Measurements from ENCODE around the gene ZBTB42.

ZBTB42 gene

DNA sequence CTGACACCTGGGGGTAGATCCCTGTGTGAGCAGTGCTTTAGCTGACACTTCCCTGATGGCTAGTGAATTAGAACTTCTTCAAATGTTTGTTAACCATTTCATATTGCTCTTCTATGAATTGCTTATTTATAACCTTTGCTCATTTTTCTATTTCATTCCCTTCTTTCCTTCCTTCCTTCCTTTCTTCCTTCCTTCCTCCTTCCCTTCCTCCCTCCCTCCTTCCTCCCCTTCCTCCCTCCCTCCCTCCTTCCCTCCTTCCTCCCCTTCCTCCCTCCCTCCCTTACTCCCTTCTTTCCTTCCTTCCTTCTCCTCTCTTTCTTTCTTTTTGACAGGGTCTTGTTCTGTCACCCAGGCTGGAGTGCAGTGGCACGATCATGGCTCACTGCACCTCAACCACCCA lies 40.8 kb downstream of the ZBTB42 start:
- Histone ChIP-seq H3K4me3 (no peak overlapping the region), H3K9me3 (ENCODE audit: low read depth, low read length) (no peaks in the 10 kb centered on the region), H3K9ac (ENCODE audit: insufficient read length) (no peak overlapping the region), H3K27ac (no peak overlapping the region), H3K36me3 (ENCODE audit: insufficient read depth, low read length) (no peaks in the 10 kb centered on the region)
- TF ChIP-seq EZH2 (IDR thresholded peaks at IDR 0.05) (no peak), POLR2AphosphoS5 (IDR thresholded peaks at IDR 0.05; ENCODE audit: borderline replicate concordance, low read depth, low read length) (no peak), FOXP2 (optimal IDR thresholded peaks at IDR 0.05; ENCODE audit: control extremely low read depth, extremely low read length, insufficient read depth) (no peak)
- DNase-seq (ENCODE audit: low read depth, low spot score), result no peak

- no peaks in the 10 kb centered on the region for H3K36me3 ChIP-seq (ENCODE audit: insufficient read depth, low read length)
- no peak for DNase-seq (ENCODE audit: low read depth, low spot score)
- no peak overlapping the region for H3K4me3 ChIP-seq
- no peaks in the 10 kb centered on the region for H3K9me3 ChIP-seq (ENCODE audit: low read depth, low read length)
- TF ChIP-seq EZH2 (IDR thresholded peaks at IDR 0.05), result no peak
- no peak for TF ChIP-seq POLR2AphosphoS5 (IDR thresholded peaks at IDR 0.05; ENCODE audit: borderline replicate concordance, low read depth, low read length)
- TF ChIP-seq FOXP2 (optimal IDR thresholded peaks at IDR 0.05; ENCODE audit: control extremely low read depth, extremely low read length, insufficient read depth), result no peak
- H3K9ac ChIP-seq (ENCODE audit: insufficient read length), result no peak overlapping the region
- no peak overlapping the region for H3K27ac ChIP-seq
Observed at GRCh38 chr14:104843006-104843405, 42.1 kb downstream of the ZBTB42 start.

- H3K27ac ChIP-seq, result no peak overlapping the region
Observed at GRCh38 chr14:104843442-104844305, 42.8 kb downstream of the ZBTB42 start.

GRCh38 chr14:104844306-104845032 lies 43.6 kb downstream of the ZBTB42 start:
- H3K9ac ChIP-seq (ENCODE audit: insufficient read length), result no peak overlapping the region
- DNase-seq (ENCODE audit: low read depth, low spot score), result no peak
- H3K27ac ChIP-seq, result no peak overlapping the region
- H3K9me3 ChIP-seq (ENCODE audit: low read depth, low read length), result no peaks in the 10 kb centered on the region
- no peaks in the 10 kb centered on the region for H3K36me3 ChIP-seq (ENCODE audit: insufficient read depth, low read length)
- H3K4me3 ChIP-seq, result peak overlapping the region; percentile 30; the same call in 1 of the 2 replicates
- TF ChIP-seq EZH2 (IDR thresholded peaks at IDR 0.05) (no peak), FOXP2 (optimal IDR thresholded peaks at IDR 0.05; ENCODE audit: control extremely low read depth, extremely low read length, insufficient read depth) (no peak), POLR2AphosphoS5 (IDR thresholded peaks at IDR 0.05; ENCODE audit: borderline replicate concordance, low read depth, low read length) (no peak)

More at GRCh38 chr14:104843442-104844305, 42.8 kb downstream of the ZBTB42 start:
- Histone ChIP-seq H3K9me3 (ENCODE audit: low read depth, low read length) (no peaks in the 10 kb centered on the region), H3K9ac (ENCODE audit: insufficient read length) (no peak overlapping the region), H3K4me3 (peak overlapping the region; percentile 30), H3K36me3 (ENCODE audit: insufficient read depth, low read length) (no peaks in the 10 kb centered on the region)
- TF ChIP-seq POLR2AphosphoS5 (IDR thresholded peaks at IDR 0.05; ENCODE audit: borderline replicate concordance, low read depth, low read length) (no peak), EZH2 (IDR thresholded peaks at IDR 0.05) (no peak), FOXP2 (optimal IDR thresholded peaks at IDR 0.05; ENCODE audit: control extremely low read depth, extremely low read length, insufficient read depth) (no peak)
- no peak for DNase-seq (ENCODE audit: low read depth, low spot score)

GRCh38 chr14:104845033-104845666 lies 44.2 kb downstream of the ZBTB42 start:
- H3K9me3 ChIP-seq (ENCODE audit: low read depth, low read length), result no peaks in the 10 kb centered on the region
- no peak overlapping the region for H3K4me3 ChIP-seq
- H3K27ac ChIP-seq, result no peak overlapping the region
- H3K9ac ChIP-seq (ENCODE audit: insufficient read length), result no peak overlapping the region
- H3K36me3 ChIP-seq (ENCODE audit: insufficient read depth, low read length), result no peaks in the 10 kb centered on the region
- no peak for DNase-seq (ENCODE audit: low read depth, low spot score)
- TF ChIP-seq FOXP2 (optimal IDR thresholded peaks at IDR 0.05; ENCODE audit: control extremely low read depth, extremely low read length, insufficient read depth) (no peak), EZH2 (IDR thresholded peaks at IDR 0.05) (no peak), POLR2AphosphoS5 (IDR thresholded peaks at IDR 0.05; ENCODE audit: borderline replicate concordance, low read depth, low read length) (no peak)

DNA sequence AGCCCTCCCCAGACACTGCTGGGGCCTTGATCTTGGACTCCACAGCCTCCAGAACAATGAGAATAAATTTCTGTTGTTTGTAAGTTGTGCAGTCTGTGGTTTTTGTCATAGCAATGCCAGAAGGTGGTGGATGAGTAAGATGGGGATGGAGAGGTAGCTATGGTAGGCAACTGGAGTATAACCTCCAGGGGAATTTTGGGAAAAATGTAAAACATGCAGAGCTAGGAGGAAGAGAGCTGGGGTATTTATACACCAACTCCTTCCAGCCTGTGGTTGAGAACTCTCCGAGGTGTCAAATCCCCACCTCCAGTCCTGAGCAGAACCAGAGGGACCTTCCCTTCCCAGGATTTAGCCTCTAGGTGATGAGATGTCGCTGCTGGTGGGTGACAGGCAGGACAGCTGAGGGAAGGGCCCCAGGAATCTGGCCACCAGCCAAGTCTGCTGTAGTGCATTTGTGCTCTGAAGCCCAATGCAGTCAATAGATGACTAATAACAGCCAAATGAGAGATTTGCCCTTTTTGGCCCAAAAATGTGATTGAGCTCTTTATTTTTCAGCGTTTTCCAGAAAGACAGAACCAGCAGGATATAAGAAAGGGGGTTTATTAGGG lies 45.0 kb downstream of the ZBTB42 start:
- H3K4me3 ChIP-seq, result no peak overlapping the region
- no peak for TF ChIP-seq EZH2 (IDR thresholded peaks at IDR 0.05)
- TF ChIP-seq POLR2AphosphoS5 (IDR thresholded peaks at IDR 0.05; ENCODE audit: borderline replicate concordance, low read depth, low read length), result no peak
- TF ChIP-seq FOXP2 (optimal IDR thresholded peaks at IDR 0.05; ENCODE audit: control extremely low read depth, extremely low read length, insufficient read depth), result no peak
- no peaks in the 10 kb centered on the region for H3K9me3 ChIP-seq (ENCODE audit: low read depth, low read length)
- DNase-seq (ENCODE audit: low read depth, low spot score), result no peak
- no peak overlapping the region for H3K9ac ChIP-seq (ENCODE audit: insufficient read length)
- H3K36me3 ChIP-seq (ENCODE audit: insufficient read depth, low read length), result no peaks in the 10 kb centered on the region
- H3K27ac ChIP-seq, result no peak overlapping the region

DNA sequence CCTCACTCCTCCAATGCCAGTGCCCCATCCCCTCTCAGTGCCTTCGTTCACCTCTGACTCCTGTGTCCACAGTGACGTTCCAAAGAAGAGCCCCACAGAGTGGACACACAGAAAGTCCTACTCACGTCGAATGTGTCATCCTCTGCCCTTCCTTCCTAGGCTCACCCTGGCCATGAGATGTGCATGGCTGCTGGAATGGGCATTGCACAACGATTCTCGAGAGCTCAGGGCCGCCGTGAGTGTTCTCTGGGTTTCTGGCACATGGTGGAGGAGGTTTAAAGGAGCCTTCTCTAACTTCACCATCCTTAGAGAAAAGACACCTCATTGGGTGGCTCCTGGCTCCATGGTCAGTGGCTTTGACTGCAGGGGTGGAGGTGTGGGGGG lies 51.4 kb downstream of the ZBTB42 start:
- Histone ChIP-seq H3K4me3 (no peak overlapping the region), H3K9me3 (ENCODE audit: low read depth, low read length) (no peaks in the 10 kb centered on the region), H3K36me3 (ENCODE audit: insufficient read depth, low read length) (no peaks in the 10 kb centered on the region), H3K27ac (no peak overlapping the region), H3K9ac (ENCODE audit: insufficient read length) (no peak overlapping the region)
- no peak for DNase-seq (ENCODE audit: low read depth, low spot score)
- TF ChIP-seq POLR2AphosphoS5 (IDR thresholded peaks at IDR 0.05; ENCODE audit: borderline replicate concordance, low read depth, low read length) (no peak), EZH2 (IDR thresholded peaks at IDR 0.05) (no peak), FOXP2 (optimal IDR thresholded peaks at IDR 0.05; ENCODE audit: control extremely low read depth, extremely low read length, insufficient read depth) (no peak)

All from SK-N-MC (cell line).